Retinal pigment epithelial cell (primary cell): ENCODE data around the gene CLDN18.

Source experiments
- DNase-seq: peaks from one replicate; pipeline ENCODE4 v3.0.0-alpha.2; 2010; ENCODE audit warnings: low read depth
- H3K4me3 ChIP-seq: 2 replicates; pipeline ENCODE4 v1.5.1; 2011; ENCODE audit warnings: mild to moderate bottlenecking, low read length, control low read depth, moderate library complexity
- TF ChIP-seq, protein P1 (sequence below): conservative IDR thresholded peaks from 2 replicates; pipeline ENCODE4 v1.5.1; 2011; ENCODE audit warnings: low read depth, low read length, control low read depth, inconsistent platforms

The CLDN18 gene

DNA sequence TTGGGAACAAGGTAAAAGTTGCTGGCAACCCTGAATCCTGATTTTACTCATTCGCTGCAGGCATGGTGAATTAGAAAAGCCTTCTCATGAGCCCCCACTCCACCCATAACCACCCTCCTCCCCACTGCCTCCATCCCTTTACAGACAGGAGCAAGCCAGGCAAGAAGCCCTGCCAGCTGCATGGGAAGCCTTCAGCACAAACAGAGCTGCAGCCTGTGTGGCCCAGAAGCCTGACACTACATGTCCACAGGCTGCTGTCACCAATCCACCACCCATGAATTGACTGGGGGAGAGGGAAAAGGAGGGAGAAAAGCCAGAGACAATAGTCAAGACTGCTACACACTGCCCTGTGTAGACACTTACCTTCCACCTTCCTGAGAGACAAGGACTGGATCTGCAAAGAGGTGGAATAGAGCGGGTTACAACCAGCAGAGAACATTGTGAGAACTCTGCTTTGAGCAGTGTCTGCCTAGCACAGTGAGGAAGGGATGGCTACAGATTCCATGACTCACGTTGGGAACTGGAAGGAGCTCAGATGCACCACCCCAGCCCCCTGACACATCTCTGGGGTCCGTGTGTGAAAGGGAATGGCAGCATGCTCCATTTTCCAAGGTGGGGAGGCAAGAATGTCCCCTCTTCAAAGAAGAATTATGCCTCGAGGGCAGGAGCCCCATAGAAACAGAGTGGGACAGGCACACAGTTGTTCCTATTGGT is 71.6 kb downstream of the CLDN18 start:
- no peak for DNase-seq
- H3K4me3 ChIP-seq = no peak overlapping the region
- TF ChIP-seq, protein P1, sequence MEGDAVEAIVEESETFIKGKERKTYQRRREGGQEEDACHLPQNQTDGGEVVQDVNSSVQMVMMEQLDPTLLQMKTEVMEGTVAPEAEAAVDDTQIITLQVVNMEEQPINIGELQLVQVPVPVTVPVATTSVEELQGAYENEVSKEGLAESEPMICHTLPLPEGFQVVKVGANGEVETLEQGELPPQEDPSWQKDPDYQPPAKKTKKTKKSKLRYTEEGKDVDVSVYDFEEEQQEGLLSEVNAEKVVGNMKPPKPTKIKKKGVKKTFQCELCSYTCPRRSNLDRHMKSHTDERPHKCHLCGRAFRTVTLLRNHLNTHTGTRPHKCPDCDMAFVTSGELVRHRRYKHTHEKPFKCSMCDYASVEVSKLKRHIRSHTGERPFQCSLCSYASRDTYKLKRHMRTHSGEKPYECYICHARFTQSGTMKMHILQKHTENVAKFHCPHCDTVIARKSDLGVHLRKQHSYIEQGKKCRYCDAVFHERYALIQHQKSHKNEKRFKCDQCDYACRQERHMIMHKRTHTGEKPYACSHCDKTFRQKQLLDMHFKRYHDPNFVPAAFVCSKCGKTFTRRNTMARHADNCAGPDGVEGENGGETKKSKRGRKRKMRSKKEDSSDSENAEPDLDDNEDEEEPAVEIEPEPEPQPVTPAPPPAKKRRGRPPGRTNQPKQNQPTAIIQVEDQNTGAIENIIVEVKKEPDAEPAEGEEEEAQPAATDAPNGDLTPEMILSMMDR = no peak

GRCh38 chr3:138082085-138082991 is 72.4 kb downstream of the CLDN18 start:
- H3K4me3 ChIP-seq = no peak overlapping the region
- no peak for DNase-seq
- TF ChIP-seq, protein P1 = no peak

GRCh38 chr3:138082992-138083386 is 73.0 kb downstream of the CLDN18 start:
- TF ChIP-seq, protein P1 = no peak
- no peak for DNase-seq

More at GRCh38 chr3:138082992-138083386, 73.0 kb downstream of the CLDN18 start:
- no peak overlapping the region for H3K4me3 ChIP-seq
